T-helper 22 cell (primary cell): Measurements from ENCODE around the gene VPS35L.

Experiments
- DNase-seq: peaks from one replicate; pipeline ENCODE4 v3.0.0-alpha.2; 2020; ENCODE audit warnings: low read depth

The VPS35L gene

DNA sequence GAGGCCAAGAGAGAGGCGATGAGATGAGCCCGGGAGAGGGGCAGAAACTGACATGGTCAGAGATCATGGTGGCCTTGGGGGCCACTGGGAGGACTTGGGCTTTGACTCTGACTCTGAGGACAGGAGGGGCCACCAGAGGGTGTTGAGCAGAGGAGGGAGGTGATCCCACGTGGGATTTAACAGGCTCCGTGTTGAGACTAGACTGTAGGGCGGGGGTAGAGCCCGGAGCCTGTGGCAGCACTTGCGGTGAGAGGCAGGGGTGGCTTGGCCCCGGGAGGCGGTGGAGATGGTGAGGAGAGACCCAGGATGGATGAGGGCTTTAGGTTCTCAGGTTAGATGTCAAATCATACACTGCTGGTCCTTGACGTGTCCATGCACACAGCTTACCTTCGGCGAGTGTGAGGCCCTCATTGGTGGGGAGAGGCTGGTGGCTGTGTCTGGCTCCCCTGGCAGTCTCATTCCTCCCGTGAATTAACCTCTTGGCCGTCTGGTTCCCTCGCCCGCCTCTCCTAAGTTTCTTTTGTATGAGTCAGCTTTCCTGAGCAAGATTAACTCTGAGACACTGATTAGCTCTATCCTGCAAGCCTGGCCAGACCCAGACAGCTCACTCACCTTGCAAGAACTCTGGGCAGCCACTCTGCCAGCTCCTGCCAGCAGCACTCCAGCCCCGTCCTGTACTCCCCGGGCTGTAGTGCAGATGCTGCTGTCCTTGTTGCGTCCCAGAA lies 39.7 kb downstream of the VPS35L start:
- DNase-seq: no peak

DNA sequence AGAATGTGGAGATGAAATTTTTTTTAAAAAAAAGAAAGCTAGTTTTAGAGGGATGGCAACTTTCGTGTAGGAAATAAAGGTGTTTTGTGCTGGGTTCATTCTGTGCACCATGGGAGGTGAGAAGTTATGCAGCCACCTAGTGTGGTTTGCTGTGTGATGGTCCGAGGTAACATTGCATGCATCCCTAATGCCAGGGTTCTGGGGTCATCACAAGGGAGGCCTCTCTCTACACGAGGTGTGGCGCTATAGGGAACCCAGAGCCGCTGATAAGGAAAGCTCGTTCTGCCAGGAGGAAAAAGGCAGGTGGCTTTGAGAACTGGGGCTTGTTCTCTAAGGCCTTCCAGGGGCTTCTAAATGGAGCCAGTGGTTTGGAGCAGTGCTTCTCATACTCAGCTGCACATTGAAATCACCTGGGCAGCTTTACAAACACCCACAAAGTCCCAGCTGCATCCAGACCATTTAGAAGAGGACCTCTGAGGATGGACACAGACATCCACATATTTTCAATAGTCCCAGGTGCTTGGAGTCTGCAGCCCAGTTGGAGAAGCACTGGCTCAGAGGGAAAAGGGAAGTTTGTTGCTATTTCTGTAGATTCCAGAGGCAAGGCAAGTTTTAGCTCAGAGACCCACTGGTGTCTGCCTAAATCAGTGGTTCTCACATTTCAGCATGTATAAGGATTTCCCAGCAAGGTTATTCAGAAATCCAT lies 43.5 kb downstream of the VPS35L start:
- DNase-seq: no peak

DNA sequence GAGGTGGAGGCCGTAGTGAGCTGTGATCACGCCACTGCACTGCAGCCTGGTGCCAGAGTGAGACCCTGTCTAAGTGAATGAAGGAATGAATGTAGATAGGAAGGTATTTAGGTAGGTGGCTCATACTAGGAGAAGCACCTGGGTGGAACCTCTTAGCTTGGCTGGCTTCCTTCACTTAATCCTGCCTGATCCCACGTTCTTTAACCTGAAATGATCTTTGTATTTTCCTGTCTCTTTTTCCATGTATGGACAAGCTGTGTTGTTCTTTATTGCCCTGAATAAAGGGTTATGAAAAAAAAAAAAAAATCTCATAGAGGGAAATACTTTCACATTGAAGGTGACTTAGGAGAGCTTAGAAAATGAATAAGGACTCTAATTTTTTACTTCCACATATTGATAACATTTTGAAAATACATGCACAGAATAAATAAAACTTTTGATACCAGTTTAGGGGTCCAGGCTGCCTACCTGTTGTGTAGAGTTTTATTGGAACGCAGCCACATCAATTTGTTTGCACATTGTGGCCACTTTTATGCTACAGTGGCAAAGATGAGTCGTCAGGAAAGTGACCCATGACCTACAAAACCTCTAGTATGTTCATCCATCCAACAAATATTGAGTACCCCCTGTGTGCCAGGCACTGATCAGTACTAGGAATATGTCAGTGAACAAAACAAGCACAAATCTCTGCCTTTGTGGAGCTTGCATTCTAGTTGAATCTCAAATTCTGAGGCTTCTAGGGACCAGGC lies 44.6 kb downstream of the VPS35L start:
- DNase-seq: no peak

DNA sequence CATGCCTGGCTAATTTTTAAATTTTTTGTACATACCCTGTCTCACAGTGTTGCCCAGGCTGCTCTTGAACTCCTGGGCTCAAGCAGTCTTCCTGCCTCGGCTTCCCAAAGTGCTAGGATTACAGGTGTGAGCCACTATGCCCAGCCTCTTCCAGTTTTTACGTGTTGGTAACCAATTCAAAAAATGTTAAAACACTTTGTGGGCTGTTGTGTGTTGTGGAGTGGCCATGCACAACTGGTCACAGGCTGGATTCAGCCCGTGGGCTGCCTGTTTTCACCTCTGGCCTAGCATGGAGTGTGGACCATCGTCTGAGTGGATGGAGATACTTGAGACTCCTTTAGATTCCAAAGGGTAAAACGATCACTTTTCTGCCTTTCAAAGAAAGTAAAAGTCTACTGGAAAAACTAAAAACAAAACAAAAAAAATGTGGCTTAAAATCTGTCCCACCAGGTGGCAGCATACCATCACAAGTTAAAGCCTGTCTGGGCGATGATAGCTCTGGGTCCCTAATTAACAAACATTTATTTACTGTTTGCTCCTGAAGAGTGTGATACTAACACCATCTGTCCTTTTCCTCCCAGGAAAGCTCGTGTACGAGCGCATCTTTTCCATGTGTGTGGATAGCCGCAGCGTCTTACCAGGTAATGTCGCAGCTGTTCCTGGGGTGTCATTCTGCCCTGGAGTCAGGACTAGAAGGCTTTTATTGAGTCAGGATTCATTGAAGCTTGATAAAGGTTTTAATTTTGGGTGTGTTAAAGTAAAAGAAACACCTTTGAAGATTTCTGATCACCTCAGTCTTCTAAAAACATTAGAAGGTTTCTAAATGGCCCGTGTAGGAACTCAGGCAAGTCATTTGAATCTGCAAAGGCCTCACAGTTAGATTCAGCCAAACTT lies 45.8 kb downstream of the VPS35L start:
- DNase-seq: peak; percentile 3

DNA sequence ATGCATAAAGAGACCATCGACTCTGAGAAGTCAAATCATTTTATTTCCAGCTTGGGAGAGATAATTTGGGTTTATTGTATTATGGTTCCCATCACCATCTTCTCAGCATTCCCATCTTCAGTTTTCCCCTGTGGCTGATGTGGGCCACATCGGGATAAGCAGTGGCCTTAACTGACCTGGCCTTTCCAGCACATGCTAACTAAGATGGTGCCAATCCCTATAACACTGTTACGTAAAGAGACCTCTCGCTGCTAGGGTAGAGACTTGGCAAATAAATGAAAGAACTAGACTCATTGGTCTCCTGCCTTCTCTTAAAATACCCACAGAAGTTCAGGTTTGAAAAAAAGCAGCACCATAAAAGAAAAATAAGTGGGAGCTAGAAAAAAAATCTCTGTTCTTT lies 49.4 kb downstream of the VPS35L start:
- DNase-seq: no peak

DNA sequence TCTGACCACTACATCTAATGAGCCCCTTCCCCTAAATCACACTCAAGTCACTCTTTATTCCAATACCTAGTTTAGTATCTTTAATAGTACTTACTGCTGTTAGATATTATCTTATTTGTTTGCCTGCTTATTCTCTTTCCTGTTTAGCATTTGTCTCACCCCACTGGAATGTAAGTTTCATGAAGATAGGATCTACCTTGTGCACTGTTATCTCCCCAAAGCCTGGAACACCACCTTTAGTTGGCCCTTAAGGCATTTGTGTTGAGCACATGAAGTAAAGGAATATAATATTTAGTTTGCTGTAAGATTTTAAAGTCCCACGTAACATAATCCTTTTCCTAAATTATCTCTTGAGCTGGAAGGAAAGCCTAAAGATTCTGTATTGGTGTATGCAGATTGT lies 50.2 kb downstream of the VPS35L start:
- DNase-seq: no peak

DNA sequence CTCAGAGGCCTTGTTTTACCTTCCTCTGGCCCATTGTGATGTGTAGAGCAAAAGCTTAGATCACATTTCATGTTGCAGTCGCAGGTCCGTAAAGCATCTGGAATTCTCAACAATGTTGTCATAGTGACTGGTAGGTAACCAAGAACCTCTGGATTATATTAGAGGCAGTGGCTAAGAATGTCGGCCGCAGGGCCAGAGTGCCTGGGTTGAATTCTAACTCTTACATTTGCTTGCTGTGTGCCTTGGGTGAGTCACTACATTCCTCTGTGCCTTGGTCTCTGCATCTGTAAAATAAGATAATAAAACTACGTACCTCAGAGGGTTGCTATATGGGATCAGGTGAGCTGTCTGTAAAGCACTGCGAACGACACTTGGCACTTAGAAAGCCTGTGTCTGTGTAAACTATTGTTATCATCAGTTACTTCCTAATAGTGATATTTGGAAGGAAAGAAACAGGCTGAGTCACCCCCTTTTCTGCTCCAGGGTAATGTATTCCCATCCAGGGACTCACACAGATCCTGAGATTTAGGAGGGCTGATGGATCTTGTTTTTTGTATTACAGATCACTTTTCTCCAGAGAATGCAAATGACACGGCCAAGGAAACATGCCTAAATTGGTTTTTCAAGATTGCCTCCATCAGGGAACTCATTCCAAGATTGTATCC lies 52.2 kb downstream of the VPS35L start:
- DNase-seq: no peak

DNA sequence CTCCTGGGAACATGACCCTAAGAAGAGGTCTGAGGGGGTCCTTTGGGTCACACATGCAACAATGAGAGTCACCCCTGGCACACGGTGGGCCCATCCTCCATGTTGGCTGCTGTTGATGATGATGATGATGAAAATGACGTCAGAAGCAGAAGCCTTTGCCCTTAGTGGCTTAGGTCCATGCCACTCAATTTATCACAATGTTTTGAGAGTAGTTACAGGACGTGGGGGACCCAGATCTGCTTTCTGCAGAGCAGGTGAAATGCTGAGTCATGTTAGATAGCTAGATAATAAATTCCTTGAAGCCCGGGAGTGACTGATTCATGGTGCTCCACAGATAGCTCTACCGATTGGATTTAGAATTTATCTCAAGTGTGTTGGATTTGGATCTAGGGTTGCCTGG lies 53.9 kb downstream of the VPS35L start:
- DNase-seq: no peak

DNA sequence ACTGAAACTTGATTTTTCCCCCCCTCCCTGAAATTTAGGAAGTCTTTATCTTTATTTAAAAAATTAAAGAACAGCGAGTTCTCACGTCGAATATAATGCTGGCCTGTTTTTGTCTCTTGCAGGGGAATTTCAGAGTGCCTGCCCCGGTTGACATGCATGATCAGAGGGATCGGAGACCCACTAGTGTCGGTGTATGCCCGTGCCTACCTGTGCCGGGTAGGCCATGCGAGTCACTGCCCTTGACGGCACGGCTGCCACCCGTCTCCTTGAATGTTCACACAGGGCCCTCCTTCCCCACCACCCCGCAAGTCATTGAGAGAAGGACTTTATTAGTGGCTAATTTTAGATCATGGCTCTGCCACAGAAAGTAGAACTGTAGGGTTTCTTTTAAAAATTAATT lies 54.7 kb downstream of the VPS35L start:
- no peak for DNase-seq

DNA sequence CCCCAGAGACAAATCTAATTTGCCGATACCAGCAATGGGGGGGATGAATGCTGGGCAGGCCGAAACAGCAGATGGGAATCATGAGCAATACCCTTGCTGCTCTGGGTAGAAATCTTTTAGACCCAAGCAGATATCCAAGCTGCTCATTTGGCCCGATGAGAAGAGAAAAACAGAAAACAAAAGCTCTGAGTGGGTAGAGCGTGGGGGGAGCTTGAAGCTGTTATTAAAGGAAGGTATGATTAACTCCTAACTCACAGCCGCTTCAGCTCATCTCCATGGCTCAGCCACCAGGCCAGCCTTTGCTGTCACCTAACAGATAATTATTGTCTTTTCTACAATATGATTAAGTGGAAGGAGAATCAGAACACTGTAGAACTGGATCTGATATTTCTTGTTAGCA lies 58.3 kb downstream of the VPS35L start:
- no peak for DNase-seq

DNA sequence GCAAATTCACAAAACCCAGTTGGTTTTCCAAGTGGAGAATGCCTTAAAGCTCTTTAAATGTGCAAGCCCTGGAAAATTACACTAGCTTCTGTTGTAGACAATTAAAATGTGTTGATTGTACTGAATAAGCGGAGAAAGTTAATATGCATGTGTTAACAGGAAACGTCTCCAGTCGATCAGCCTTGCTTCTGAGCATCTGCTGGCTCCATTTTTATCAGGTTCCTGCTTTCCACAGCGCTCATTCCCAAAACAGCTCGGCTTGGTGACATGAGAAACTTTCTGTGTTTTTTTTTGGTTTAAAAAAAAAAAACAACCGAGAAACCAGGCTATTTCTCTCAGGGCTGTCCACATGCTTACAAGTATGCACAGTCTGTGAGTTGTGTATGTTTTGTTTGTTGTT lies 60.7 kb downstream of the VPS35L start:
- no peak for DNase-seq

DNA sequence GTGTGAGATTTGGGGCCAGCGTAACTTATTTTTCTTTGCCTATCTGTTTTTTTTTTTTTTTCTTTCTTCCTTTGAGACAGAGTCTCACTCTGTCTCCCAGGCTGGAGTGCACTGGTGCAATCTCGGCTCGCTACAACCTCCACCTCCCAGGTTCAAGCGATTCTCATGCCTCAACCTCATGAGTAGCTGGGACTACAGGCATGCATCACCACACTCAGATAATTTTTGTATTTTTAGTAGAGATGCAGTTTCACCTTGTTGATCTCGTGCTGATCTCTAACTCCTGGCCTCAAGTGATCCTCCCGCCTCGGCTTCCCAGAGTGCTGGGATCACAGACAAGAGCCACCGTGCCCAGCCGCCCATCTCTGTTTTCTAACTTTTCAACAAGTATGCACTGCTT lies 63.4 kb downstream of the VPS35L start:
- no peak for DNase-seq

DNA sequence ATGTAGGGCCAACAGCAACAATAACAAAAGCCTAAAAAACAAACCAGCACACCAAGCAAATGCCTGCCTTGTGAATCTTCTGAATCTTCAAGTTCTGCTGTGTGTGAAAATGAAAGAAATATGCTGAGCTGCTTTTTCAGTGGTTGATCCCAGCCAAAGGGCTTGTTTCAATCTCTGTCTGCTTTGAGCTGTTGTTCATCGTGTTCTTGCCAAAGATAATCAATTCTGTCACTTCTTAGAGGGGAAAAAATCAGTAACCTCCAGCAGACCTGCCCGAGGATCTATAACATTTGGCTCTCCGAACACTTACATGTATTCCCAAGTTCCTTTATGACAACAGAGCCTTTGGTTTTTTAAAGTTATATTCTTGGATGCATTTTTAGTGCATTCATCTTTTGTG lies 65.9 kb downstream of the VPS35L start:
- no peak for DNase-seq

DNA sequence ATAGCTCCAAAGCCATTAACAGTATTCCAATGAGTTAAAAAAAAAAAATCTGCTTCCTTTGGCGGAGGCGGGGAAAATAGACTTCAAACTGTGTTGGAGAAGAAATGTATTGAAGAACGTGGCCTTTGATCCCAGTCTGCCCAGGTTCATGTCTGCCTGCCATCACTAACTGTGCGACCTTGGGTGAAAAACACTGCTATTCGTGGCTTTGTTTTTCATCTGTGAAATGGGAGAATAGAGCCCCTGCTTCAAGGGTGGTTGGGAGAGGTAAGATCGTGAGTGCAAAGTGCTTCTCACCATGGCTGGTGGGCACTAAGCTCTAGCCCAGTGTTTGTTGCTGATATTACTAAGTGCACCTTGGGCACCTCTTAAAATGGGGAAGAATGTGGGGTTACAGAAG lies 69.5 kb downstream of the VPS35L start:
- DNase-seq: no peak

DNA sequence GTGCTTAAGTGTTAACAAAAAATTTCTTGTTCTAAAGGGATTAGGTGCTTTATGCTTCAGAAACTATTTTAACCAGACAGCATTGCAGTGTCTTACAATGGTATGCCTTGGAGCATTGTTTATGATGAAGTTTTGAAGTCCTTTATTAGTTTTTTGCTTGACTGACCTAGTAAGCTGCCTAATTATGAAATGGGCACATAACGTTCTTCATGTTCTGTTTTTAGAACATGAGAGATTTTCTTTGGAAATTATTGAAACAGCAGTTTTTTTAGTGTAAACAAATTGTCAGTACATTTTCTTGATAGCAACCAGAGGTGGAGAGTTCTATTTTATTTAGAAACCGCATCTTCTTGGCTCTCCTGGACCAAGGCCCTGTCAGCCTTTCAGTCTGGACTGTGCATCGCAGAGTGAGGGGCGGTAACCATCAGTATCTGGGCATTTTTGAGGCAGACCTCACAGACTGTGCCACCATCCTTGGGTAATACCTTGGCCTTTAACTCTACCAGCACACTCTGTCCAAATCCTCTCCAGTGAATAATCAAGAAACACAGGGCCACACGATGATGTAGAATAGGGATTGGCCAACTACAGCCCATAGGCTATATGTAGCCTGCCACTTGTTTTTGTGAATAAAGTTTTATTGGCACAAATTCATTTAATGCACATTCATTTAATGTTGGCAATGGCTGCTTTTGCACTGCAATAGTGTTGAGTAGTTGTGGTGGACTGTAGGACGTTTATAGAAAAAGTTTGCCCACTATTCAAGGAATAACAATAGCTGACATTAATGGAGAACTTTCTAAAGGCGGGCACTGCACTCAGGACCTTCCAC lies 81.1 kb downstream of the VPS35L start:
- DNase-seq: no peak

DNA sequence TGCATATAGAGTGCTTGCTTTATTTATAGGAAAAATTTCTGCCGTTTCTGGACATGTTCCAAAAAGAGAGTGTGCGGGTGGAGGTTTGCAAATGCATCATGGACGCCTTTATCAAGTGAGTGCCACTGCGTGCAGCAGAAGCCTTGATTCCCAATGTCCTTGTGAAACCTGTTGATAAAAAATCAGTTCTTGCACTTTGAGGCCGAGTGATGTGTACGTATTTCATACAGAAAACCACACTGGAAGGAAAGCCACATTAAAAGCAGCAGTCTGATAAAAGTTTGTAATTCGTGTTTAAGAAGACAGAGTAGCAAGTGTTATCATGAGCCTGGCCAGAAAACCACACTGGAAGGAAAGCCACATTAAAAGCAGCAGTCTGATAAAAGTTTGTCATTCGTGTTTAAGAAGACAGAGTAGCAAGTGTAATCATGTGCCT lies 84.5 kb downstream of the VPS35L start:
- DNase-seq: peak; percentile 16

DNA sequence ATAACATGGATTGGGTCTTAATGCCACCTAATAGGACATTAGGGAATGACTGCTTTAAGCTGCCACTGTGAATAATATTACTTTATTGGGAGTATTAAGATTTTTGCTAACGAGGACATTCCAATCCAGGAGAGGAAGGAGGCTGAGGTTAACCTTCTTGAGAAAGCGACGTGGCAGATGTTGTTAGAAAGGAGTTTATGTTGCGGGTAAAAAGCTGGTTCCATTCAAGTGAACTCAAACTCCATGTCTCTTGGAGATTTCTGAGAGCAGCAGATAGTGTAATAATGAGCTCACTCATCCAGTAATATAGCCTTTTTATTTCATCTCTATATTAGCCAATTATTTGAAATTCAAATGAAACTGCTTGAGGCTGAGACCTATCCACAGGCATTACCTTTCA lies 87.0 kb downstream of the VPS35L start:
- DNase-seq: no peak

DNA sequence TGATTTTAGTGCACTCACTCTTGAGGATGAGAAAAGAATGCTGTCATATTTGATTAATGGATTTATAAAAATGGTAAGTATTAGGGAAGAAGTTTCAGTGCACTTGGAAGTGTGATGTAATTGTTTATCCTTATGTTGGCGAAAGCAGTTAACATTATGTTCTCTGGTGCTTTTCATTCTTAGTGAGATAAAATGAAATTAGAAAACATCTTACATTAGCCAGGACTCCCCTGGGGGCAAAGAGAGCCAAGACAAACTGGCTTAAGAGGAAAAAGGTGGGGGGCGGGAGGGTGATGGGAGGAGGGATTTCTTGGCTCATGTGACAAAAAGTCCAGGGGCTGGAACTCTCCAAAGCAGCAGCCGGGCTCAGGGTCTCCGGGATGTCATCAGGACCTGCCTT lies 89.4 kb downstream of the VPS35L start:
- DNase-seq: no peak

DNA sequence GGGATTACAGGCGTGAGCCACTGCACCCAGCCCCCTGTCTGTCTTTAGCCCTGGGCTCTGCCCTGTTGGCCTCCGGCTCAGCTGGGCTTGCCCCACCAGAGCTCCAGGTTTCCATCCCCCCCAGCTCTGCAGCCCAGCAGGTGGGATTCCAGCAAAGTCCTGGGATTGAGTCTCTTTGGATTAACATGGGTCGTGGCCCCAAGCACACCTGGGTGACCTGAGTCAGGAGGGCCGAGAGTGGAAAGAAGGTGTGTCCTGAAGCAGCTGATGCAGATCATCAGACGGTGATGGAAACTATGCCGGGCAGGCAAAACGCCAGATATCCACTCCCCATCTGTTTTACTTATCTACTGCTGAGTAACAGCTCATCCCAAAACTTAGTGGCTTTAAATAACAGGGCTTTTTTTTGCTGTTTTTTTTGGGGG lies 90.1 kb downstream of the VPS35L start:
- DNase-seq: no peak

DNA sequence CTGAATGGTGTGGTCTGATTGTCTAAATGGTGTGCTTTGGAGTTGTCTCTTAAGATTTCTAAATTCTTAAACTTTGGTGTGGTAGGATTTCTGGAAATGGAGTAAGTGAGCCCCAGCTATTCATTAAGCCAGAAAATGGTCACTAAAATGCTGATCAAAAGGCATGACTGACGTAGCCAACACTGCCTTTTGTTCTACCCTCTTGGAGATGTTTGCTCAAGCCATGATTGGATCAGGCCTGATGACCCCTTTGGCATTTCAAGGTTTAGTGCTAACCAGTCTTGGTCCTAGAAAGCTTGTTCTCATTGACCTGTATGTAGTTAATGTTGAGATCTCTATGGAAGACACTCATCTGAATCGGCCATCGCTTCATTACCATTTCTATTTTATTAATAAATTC lies 94.5 kb downstream of the VPS35L start:
- no peak for DNase-seq

DNA sequence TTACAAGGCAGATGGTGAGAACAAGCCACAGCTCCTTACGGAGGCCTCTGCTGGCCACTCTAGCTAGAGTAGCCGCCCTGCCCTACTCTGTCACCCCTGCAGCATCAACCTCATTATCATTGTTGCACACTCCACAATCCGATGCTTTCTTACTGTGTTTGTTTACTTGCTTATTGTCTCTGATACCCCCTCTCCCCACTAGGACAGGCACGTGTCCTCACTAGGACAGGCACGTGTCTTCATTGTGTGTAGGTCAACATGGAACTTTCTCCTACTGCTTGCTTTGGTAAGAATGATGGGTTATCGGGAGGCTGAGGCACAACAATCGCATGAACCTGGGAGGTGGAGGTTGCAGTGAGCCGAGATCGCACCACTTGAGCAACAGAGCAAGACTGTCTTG lies 98.6 kb downstream of the VPS35L start:
- DNase-seq: no peak
